Measurements from ENCODE around the gene ATAD3B.
"Not testable (repeated sequence)": the region's sequence is repeated elsewhere in the genome, so short reads cannot be mapped to it uniquely, and the experiment has no call there.

ATAD3B gene

GRCh38 chr1:1481811-1482210 lies 10.2 kb downstream of the ATAD3B start:
- H3K18ac ChIP-seq (ENCODE audit: low read depth in 1 of 2, low read length in 2 of 2); H2BK12ac ChIP-seq (ENCODE audit: low read length in 2 of 2); H3K9ac ChIP-seq (ENCODE audit: low read length); H3K9me3 ChIP-seq (ENCODE audit: control insufficient read depth, low read length); H3K27me3 ChIP-seq (ENCODE audit: control insufficient read depth in 1 of 2, insufficient read depth in 1 of 2, low read length in 2 of 2); H3K4me1 ChIP-seq (ENCODE audit: control insufficient read depth, insufficient read depth, low read depth, low read length); H3K27ac ChIP-seq (ENCODE audit: low read length, poor library complexity, severe bottlenecking); H2AK5ac ChIP-seq (ENCODE audit: low read length, severe bottlenecking); H4K8ac ChIP-seq (ENCODE audit: low read length); H3K4ac ChIP-seq (ENCODE audit: low read depth in 1 of 2, low read length in 2 of 2); H2BK15ac ChIP-seq (ENCODE audit: low read depth, poor library complexity, severe bottlenecking); H2BK120ac ChIP-seq (ENCODE audit: low read depth, low read length); H2BK5ac ChIP-seq (ENCODE audit: low read depth, low read length, poor library complexity, severe bottlenecking); H3K4me2 ChIP-seq (ENCODE audit: low read length, poor library complexity, severe bottlenecking); H3K23ac ChIP-seq (ENCODE audit: low read length in 2 of 2); H3K14ac ChIP-seq (ENCODE audit: low read length in 2 of 2); H2AFZ ChIP-seq (ENCODE audit: low read depth, low read length); H3K4me3 ChIP-seq (ENCODE audit: insufficient read depth in 1 of 2, low read depth in 1 of 2, low read length in 2 of 2); DNase-seq: not testable (repeated sequence)
- Histone ChIP-seq H4K91ac (ENCODE audit: low read length) (peak overlapping the region; percentile 43), H3K36me3 (ENCODE audit: control insufficient read depth in 1 of 2, insufficient read depth in 2 of 2, low read depth in 1 of 2, low read length in 2 of 2) (peaks cover 50 to 89% of the 10 kb centered on the region in 2 experiments), H3K79me1 (replicated peaks; ENCODE audit: low read length, poor library complexity, severe bottlenecking) (peaks cover 39% of the 10 kb centered on the region)
- 99% methylated on average over 10 of the region's 30 CpGs for WGBS

DNA sequence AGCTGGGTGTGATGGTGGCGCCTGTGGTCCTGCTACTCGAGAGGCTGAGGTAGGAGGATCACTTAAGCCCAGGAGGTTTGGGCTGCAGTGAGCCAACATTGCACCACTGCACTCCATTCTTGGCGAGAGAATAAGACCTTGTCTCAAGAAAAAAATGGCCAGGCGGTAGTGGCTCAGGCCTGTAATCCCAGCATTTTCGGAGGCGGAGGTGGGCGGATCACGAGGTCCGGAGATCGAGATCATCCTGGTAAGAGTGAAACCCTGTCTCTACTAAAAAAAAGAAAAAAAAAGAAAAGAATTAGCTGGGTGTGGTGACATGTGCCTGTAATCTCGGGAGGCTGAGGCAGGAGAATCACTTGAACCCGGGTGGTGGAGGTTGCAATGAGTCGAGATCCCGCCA lies 11.3 kb downstream of the ATAD3B start:
- WGBS: 100% methylated on average over 8 of the region's 14 CpGs
- no peak overlapping the region for H2BK12ac ChIP-seq (ENCODE audit: low read length in 2 of 2)
- H3K23ac ChIP-seq (ENCODE audit: low read length in 2 of 2): no peak overlapping the region
- no peak overlapping the region for H2BK120ac ChIP-seq (ENCODE audit: low read depth, low read length)
- no peak overlapping the region for H3K14ac ChIP-seq (ENCODE audit: low read length in 2 of 2)
- peaks cover 48 to 89% of the 10 kb centered on the region in 2 experiments for H3K36me3 ChIP-seq (ENCODE audit: control insufficient read depth in 1 of 2, insufficient read depth in 2 of 2, low read depth in 1 of 2, low read length in 2 of 2)
- no peaks in the 10 kb centered on the region for H3K27me3 ChIP-seq (ENCODE audit: control insufficient read depth in 1 of 2, insufficient read depth in 1 of 2, low read length in 2 of 2)
- no peak overlapping the region for H2BK5ac ChIP-seq (ENCODE audit: low read depth, low read length, poor library complexity, severe bottlenecking)
- H3K18ac ChIP-seq (ENCODE audit: low read depth in 1 of 2, low read length in 2 of 2): no peak overlapping the region
- H3K9me3 ChIP-seq (ENCODE audit: control insufficient read depth, low read length): no peaks in the 10 kb centered on the region
- no peak overlapping the region for H4K91ac ChIP-seq (ENCODE audit: low read length)
- H2AFZ ChIP-seq (ENCODE audit: low read depth, low read length): no peak overlapping the region
- H2AK5ac ChIP-seq (ENCODE audit: low read length, severe bottlenecking): no peak overlapping the region
- H3K4me3 ChIP-seq (ENCODE audit: insufficient read depth in 1 of 2, low read depth in 1 of 2, low read length in 2 of 2): no peak overlapping the region
- H2BK15ac ChIP-seq (ENCODE audit: low read depth, poor library complexity, severe bottlenecking): no peak overlapping the region
- no peak overlapping the region for H3K4ac ChIP-seq (ENCODE audit: low read depth in 1 of 2, low read length in 2 of 2)
- peaks cover 43% of the 10 kb centered on the region for H3K79me1 ChIP-seq (replicated peaks; ENCODE audit: low read length, poor library complexity, severe bottlenecking)
- H4K8ac ChIP-seq (ENCODE audit: low read length): no peak overlapping the region
- peaks cover 3% of the 10 kb centered on the region for H3K4me1 ChIP-seq (ENCODE audit: control insufficient read depth, insufficient read depth, low read depth, low read length)
- H3K4me2 ChIP-seq (ENCODE audit: low read length, poor library complexity, severe bottlenecking): no peak overlapping the region
- H3K9ac ChIP-seq (ENCODE audit: low read length): no peak overlapping the region
- no peak overlapping the region for H3K27ac ChIP-seq (ENCODE audit: low read length, poor library complexity, severe bottlenecking)
- DNase-seq: no peak

DNA sequence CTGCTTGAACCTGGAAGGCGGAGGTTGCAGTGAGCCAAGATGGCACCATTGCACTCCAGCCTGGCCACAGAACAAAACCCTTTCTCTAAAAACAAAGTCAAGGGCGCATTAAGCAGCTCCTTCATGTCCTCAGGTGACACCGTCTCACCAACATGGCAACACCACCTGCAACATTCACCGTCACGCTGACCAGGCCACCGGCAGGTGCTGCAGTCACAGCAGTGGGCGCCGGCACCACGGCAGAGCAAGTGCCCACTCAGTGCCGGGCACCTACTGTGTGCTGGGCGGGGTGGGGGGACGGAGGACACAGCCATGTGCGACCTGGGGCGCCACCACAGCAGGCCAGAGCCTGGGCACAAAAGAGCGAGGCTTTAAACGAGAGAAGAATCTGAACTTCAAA lies 12.1 kb downstream of the ATAD3B start:
- no peak overlapping the region for H3K23ac ChIP-seq (ENCODE audit: low read length in 2 of 2)
- H3K27ac ChIP-seq (ENCODE audit: low read length, poor library complexity, severe bottlenecking): no peak overlapping the region
- H2BK15ac ChIP-seq (ENCODE audit: low read depth, poor library complexity, severe bottlenecking): no peak overlapping the region
- no peaks in the 10 kb centered on the region for H3K27me3 ChIP-seq (ENCODE audit: control insufficient read depth in 1 of 2, insufficient read depth in 1 of 2, low read length in 2 of 2)
- WGBS: 98% methylated on average over 16 of the region's 16 CpGs
- H2AK5ac ChIP-seq (ENCODE audit: low read length, severe bottlenecking): no peak overlapping the region
- H3K4ac ChIP-seq (ENCODE audit: low read depth in 1 of 2, low read length in 2 of 2): no peak overlapping the region
- H3K79me1 ChIP-seq (replicated peaks; ENCODE audit: low read length, poor library complexity, severe bottlenecking): peaks cover 40% of the 10 kb centered on the region
- no peak overlapping the region for H2BK120ac ChIP-seq (ENCODE audit: low read depth, low read length)
- no peak overlapping the region for H3K4me2 ChIP-seq (ENCODE audit: low read length, poor library complexity, severe bottlenecking)
- no peak overlapping the region for H3K18ac ChIP-seq (ENCODE audit: low read depth in 1 of 2, low read length in 2 of 2)
- H3K36me3 ChIP-seq (ENCODE audit: control insufficient read depth in 1 of 2, insufficient read depth in 2 of 2, low read depth in 1 of 2, low read length in 2 of 2): peaks cover 51 to 91% of the 10 kb centered on the region in 2 experiments
- no peak overlapping the region for H3K14ac ChIP-seq (ENCODE audit: low read length in 2 of 2)
- no peak overlapping the region for H3K9ac ChIP-seq (ENCODE audit: low read length)
- no peak overlapping the region for H2BK5ac ChIP-seq (ENCODE audit: low read depth, low read length, poor library complexity, severe bottlenecking)
- no peak overlapping the region for H2AFZ ChIP-seq (ENCODE audit: low read depth, low read length)
- no peaks in the 10 kb centered on the region for H3K9me3 ChIP-seq (ENCODE audit: control insufficient read depth, low read length)
- no peak for DNase-seq
- H2BK12ac ChIP-seq (ENCODE audit: low read length in 2 of 2): no peak overlapping the region
- H3K4me3 ChIP-seq (ENCODE audit: insufficient read depth in 1 of 2, low read depth in 1 of 2, low read length in 2 of 2): no peak overlapping the region
- H4K91ac ChIP-seq (ENCODE audit: low read length): no peak overlapping the region
- H3K4me1 ChIP-seq (ENCODE audit: control insufficient read depth, insufficient read depth, low read depth, low read length): peaks cover 3% of the 10 kb centered on the region
- H4K8ac ChIP-seq (ENCODE audit: low read length): no peak overlapping the region

DNA sequence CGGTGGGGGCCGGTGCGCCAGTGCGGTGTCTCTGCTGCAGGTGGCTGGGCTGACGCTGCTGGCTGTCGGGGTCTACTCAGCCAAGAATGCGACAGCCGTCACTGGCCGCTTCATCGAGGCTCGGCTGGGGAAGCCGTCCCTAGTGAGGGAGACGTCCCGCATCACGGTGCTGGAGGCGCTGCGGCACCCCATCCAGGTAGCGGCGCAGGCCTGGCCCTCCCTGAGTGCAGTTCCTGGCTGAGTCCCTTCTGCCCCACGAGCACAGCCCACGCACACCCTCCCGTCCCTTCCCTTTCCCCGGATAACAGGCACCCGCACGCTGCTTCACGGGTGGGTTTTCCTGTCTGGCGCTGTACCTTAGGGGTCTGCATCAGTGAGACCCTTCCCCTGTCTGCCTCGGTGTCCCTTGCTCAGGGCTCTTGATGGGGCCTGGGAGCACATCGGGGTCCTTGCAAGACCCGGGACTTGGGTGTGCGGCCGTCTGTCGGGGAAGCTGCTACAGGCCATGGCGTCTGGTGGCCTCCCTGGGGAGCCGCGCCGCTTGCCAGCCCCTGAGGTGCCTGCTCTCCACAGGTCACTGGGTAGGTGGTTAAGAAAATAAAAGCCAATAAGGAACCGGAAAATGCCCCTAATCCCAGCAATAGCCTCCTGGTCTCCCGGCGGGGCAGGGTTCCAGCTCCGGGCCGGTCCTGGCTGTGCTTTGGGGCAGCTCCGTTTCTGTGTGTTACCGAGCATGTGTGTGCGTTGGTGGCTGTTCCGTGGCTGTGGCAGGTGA lies 13.6 kb downstream of the ATAD3B start:
- H3K27ac ChIP-seq (ENCODE audit: low read length, poor library complexity, severe bottlenecking); H2AFZ ChIP-seq (ENCODE audit: low read depth, low read length); DNase-seq; H3K9ac ChIP-seq (ENCODE audit: low read length); H2AK5ac ChIP-seq (ENCODE audit: low read length, severe bottlenecking); H2BK120ac ChIP-seq (ENCODE audit: low read depth, low read length); H3K9me3 ChIP-seq (ENCODE audit: control insufficient read depth, low read length); H3K14ac ChIP-seq (ENCODE audit: low read length in 2 of 2); H3K4ac ChIP-seq (ENCODE audit: low read depth in 1 of 2, low read length in 2 of 2); H2BK12ac ChIP-seq (ENCODE audit: low read length in 2 of 2); H3K18ac ChIP-seq (ENCODE audit: low read depth in 1 of 2, low read length in 2 of 2); H4K8ac ChIP-seq (ENCODE audit: low read length); H3K4me3 ChIP-seq (ENCODE audit: insufficient read depth in 1 of 2, low read depth in 1 of 2, low read length in 2 of 2); H4K91ac ChIP-seq (ENCODE audit: low read length); H3K23ac ChIP-seq (ENCODE audit: low read length in 2 of 2); H2BK15ac ChIP-seq (ENCODE audit: low read depth, poor library complexity, severe bottlenecking); H3K27me3 ChIP-seq (ENCODE audit: control insufficient read depth in 1 of 2, insufficient read depth in 1 of 2, low read length in 2 of 2); H3K4me1 ChIP-seq (ENCODE audit: control insufficient read depth, insufficient read depth, low read depth, low read length); H3K4me2 ChIP-seq (ENCODE audit: low read length, poor library complexity, severe bottlenecking); H2BK5ac ChIP-seq (ENCODE audit: low read depth, low read length, poor library complexity, severe bottlenecking): not testable (repeated sequence)
- Histone ChIP-seq H3K36me3 (ENCODE audit: control insufficient read depth in 1 of 2, insufficient read depth in 2 of 2, low read depth in 1 of 2, low read length in 2 of 2) (peaks cover 52 to 92% of the 10 kb centered on the region in 2 experiments), H3K79me1 (replicated peaks; ENCODE audit: low read length, poor library complexity, severe bottlenecking) (peaks cover 35% of the 10 kb centered on the region)
- WGBS: 97% methylated on average over 25 of the region's 46 CpGs
